Small intestine (tissue), 7 donors: Measurements from ENCODE around the gene DCAF11. TPM values are rescaled to one million over a fixed set of nuclear protein-coding genes. Genes with fewer than 3 reads are reported as not detected.

Source experiments
- DNase-seq, 2 donors: peaks; one replicate each; pipeline versions ENCODE4 v3.0.0 to v3.0.0-alpha.2; 2013
- FAIRE-seq: peaks from 2 replicates; lab custom pipeline; 2012; peaks lifted over from hg19 to GRCh38; lab: Jason Lieb, UNC
- H3K27ac ChIP-seq, 3 donors: one replicate each; pipeline ENCODE4 v1.5.1; 2013; ENCODE audit warnings: low read length in 2 of 3, mild to moderate bottlenecking in 2 of 3, control low read depth in 1 of 3, inconsistent platforms in 1 of 3, low read depth in 1 of 3, moderate library complexity in 1 of 3
- H3K27me3 ChIP-seq, 3 donors: one replicate each; pipeline ENCODE4 v1.6.1; 2013; ENCODE audit warnings: low read length in 3 of 3, inconsistent platforms in 1 of 3; ENCODE audit not compliant: control insufficient read depth in 3 of 3, insufficient read depth in 3 of 3
- H3K36me3 ChIP-seq, 3 donors: one replicate each; pipeline ENCODE4 v1.6.1; 2013; ENCODE audit warnings: low read length in 3 of 3, inconsistent platforms in 1 of 3, low read depth in 1 of 3, mild to moderate bottlenecking in 1 of 3, moderate library complexity in 1 of 3; ENCODE audit not compliant: control insufficient read depth in 3 of 3, insufficient read depth in 2 of 3
- H3K4me1 ChIP-seq, 3 donors: one replicate each; pipeline ENCODE4 v1.6.1; 2013; ENCODE audit warnings: low read length in 2 of 3, inconsistent platforms in 1 of 3, low read depth in 1 of 3, mild to moderate bottlenecking in 1 of 3, moderate library complexity in 1 of 3; ENCODE audit not compliant: control insufficient read depth in 3 of 3, insufficient read depth in 2 of 3
- H3K4me3 ChIP-seq, 3 donors: one replicate each; pipeline ENCODE4 v1.5.1; 2013; ENCODE audit warnings: low read length in 3 of 3, control low read depth in 1 of 3, inconsistent platforms in 1 of 3, low read depth in 1 of 3, mild to moderate bottlenecking in 1 of 3, moderate library complexity in 1 of 3
- H3K9me3 ChIP-seq, 2 donors: one replicate each; pipeline ENCODE4 v1.6.1; 2013; ENCODE audit warnings: low read depth in 1 of 2, low read length in 1 of 2; ENCODE audit not compliant: control insufficient read depth in 2 of 2, insufficient read depth in 1 of 2
- WGBS, 3 donors: extraction: QIAGEN DNeasy Blood & Tissue Kit; methylation state at CpG; one replicate each; pipeline ENCODE4 v1.1.7; 2013; 5-methylcytosine and 5-hydroxymethylcytosine counted together
- polyA plus RNA-seq, 4 donors: library from polyadenylated mRNA; stranded (reverse) in 3 of 4; unstranded in 1 of 4; fragments of 200-250 nt in 3 of 4; fragments of 120-200 nt in 1 of 4; gene quantifications; one replicate each; pipeline versions ENCODE4 v1.2.1 to v1.2.3, GENCODE V29; 2013
- donor health status: healthy with polysubstance abuse.
- donor health status: control.
- donor health status: control.
- donor health status: Bipolar disorder and iron deficiency.
- donor health status: healthy.

DCAF11 gene
- polyA plus RNA-seq, 4 donors: 72.1 to 122 (median 93.3) TPM

- no peak for DNase-seq
- Histone ChIP-seq H3K4me1 (peaks cover 0 to 19% (median 0%) of the 10 kb centered on the region in 3 donors), H3K27ac (no peak overlapping the region), H3K27me3 (no peaks in the 10 kb centered on the region), H3K4me3 (no peak overlapping the region), H3K9me3 (peaks cover 0 to 3% of the 10 kb centered on the region in 2 donors), H3K36me3 (peaks cover 0 to 31% (median 9%) of the 10 kb centered on the region in 3 donors)
- FAIRE-seq: no peak
- WGBS, 3 donors: 79 to 90% (median 83%) methylated on average over 4 of the region's 4 CpGs
These were observed 7.8 kb upstream of the DCAF11 start for GRCh38 chr14:24106672-24107271.

- Histone ChIP-seq H3K36me3 (peaks cover 0 to 16% (median under 1%) of the 10 kb centered on the region in 3 donors), H3K27ac (peak overlapping the region in 2 of 3 donors; percentile 9 to 41), H3K4me1 (peaks cover 0 to 21% (median 0%) of the 10 kb centered on the region in 3 donors), H3K9me3 (peaks cover 0 to 3% of the 10 kb centered on the region in 2 donors), H3K27me3 (no peaks in the 10 kb centered on the region), H3K4me3 (no peak overlapping the region)
- FAIRE-seq (no peak), DNase-seq (no peak)
- WGBS, 3 donors: 37 to 49% (median 45%) methylated on average over 5 of the region's 5 CpGs
These were observed 6.2 kb upstream of the DCAF11 start for GRCh38 chr14:24108336-24108874.

- DNase-seq (no peak), FAIRE-seq (no peak)
- Histone ChIP-seq H3K4me3 (no peak overlapping the region), H3K27ac (peak overlapping the region in 2 of 3 donors; percentile 8 to 76), H3K9me3 (no peaks in the 10 kb centered on the region), H3K27me3 (no peaks in the 10 kb centered on the region), H3K36me3 (peaks cover 0 to 2% (median 0%) of the 10 kb centered on the region in 3 donors), H3K4me1 (peaks cover 0 to 24% (median 0%) of the 10 kb centered on the region in 3 donors)
- 55 to 72% (median 61%) methylated on average over 9 of the region's 9 CpGs for WGBS, 3 donors
These were observed 4.5 kb upstream of the DCAF11 start for GRCh38 chr14:24110060-24110459.

GRCh38 chr14:24110523-24110922, 4.1 kb upstream of the DCAF11 start:
- H3K27ac ChIP-seq: peak overlapping the region in 1 of 3 donors; percentile 76
- H3K4me3 ChIP-seq: no peak overlapping the region
- DNase-seq (peak; percentile 53 to 63), FAIRE-seq (no peak)
- H3K9me3 ChIP-seq: no peaks in the 10 kb centered on the region
- WGBS, 3 donors: 18 to 51% (median 37%) methylated on average over 1 of the region's 1 CpG
- no peaks in the 10 kb centered on the region for H3K27me3 ChIP-seq
- H3K4me1 ChIP-seq: peaks cover 0 to 24% (median under 1%) of the 10 kb centered on the region in 3 donors
- H3K36me3 ChIP-seq: no peaks in the 10 kb centered on the region

- Histone ChIP-seq H3K4me1 (peaks cover 0 to 28% (median 13%) of the 10 kb centered on the region in 3 donors), H3K9me3 (no peaks in the 10 kb centered on the region), H3K4me3 (peak overlapping the region; percentile 50 to 87 (median 52)), H3K36me3 (peaks cover 0 to 16% (median under 1%) of the 10 kb centered on the region in 3 donors), H3K27me3 (no peaks in the 10 kb centered on the region), H3K27ac (peak overlapping the region; percentile 87 to 100 (median 98))
- WGBS, 3 donors: 8 to 16% (median 14%) methylated on average over 15 of the region's 15 CpGs
- DNase-seq (no peak), FAIRE-seq (no peak)
These were observed 1.2 kb upstream of the DCAF11 start for GRCh38 chr14:24113379-24113800.

- peaks cover 0 to 22% (median 3%) of the 10 kb centered on the region in 3 donors for H3K36me3 ChIP-seq
- peak overlapping the region; percentile 87 to 100 (median 98) for H3K27ac ChIP-seq
- peaks cover 0 to 27% (median 13%) of the 10 kb centered on the region in 3 donors for H3K4me1 ChIP-seq
- WGBS, 3 donors: 0% methylated on average over 41 to 42 of the region's 42 CpGs
- no peaks in the 10 kb centered on the region for H3K27me3 ChIP-seq
- DNase-seq: peak; percentile 97 to 99
- H3K4me3 ChIP-seq: peak overlapping the region; percentile 50 to 87 (median 52)
- no peaks in the 10 kb centered on the region for H3K9me3 ChIP-seq
- no peak for FAIRE-seq
These were observed 611 bp upstream of the DCAF11 start for GRCh38 chr14:24113801-24114531.

- DNase-seq (no peak), FAIRE-seq (no peak)
- H3K4me1 ChIP-seq: peaks cover 0 to 21% (median 13%) of the 10 kb centered on the region in 3 donors
- 0 to 3% (median 3%) methylated on average over 14 of the region's 14 CpGs for WGBS, 3 donors
- no peaks in the 10 kb centered on the region for H3K9me3 ChIP-seq
- no peaks in the 10 kb centered on the region for H3K27me3 ChIP-seq
- H3K27ac ChIP-seq: peak overlapping the region; percentile 84 to 100 (median 98)
- H3K36me3 ChIP-seq: peaks cover 1 to 36% (median 7%) of the 10 kb centered on the region in 3 donors
- H3K4me3 ChIP-seq: peak overlapping the region; percentile 72 to 95 (median 87)
These were observed 998 bp downstream of the DCAF11 start for GRCh38 chr14:24115422-24116127.
